Measurements from ENCODE around the gene FOXL1. TPM values are rescaled to one million over a fixed set of nuclear protein-coding genes. Genes with fewer than 3 reads are reported as not detected.

The FOXL1 gene
- polyA plus RNA-seq, 2 donors, result 0.08 to 0.11 TPM

DNA sequence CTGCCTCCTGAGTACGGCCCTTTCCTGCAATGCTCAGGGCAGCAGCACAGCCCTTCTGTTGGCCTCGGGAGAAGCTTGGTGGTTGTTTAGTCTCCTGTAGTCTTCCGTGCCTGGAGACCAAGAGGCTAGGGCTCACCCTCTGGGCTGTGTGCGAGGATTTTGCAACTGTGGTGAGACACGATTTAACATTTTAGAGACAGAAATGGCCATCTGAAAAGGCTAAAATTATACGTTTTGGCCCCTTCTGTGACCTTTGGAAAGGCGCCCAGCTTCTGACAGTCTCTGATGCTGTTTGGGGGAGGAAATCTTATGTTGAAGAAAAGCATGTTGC, 33.1 kb downstream of the FOXL1 start:
- no peaks in the 10 kb centered on the region for H3K36me3 ChIP-seq (ENCODE audit: control insufficient read depth in 2 of 2, insufficient read depth in 2 of 2, low read length in 1 of 2)
- H3K27me3 ChIP-seq (ENCODE audit: control insufficient read depth in 1 of 2, insufficient read depth in 2 of 2, low read length in 2 of 2), result no peaks in the 10 kb centered on the region
- H3K4me3 ChIP-seq (ENCODE audit: low read depth in 1 of 2, low read length in 2 of 2), result no peak overlapping the region
- no peaks in the 10 kb centered on the region for H3K9me3 ChIP-seq (ENCODE audit: control insufficient read depth in 2 of 2, insufficient read depth in 1 of 2, low read depth in 1 of 2, low read length in 1 of 2)
- WGBS, 2 donors, result 54 to 67% methylated on average over 7 of the region's 7 CpGs
- no peak overlapping the region for H3K27ac ChIP-seq (ENCODE audit: low read depth in 2 of 2, low read length in 1 of 2)
- no peaks in the 10 kb centered on the region for H3K4me1 ChIP-seq (ENCODE audit: control insufficient read depth in 2 of 2, insufficient read depth in 2 of 2, low read length in 1 of 2)

DNA sequence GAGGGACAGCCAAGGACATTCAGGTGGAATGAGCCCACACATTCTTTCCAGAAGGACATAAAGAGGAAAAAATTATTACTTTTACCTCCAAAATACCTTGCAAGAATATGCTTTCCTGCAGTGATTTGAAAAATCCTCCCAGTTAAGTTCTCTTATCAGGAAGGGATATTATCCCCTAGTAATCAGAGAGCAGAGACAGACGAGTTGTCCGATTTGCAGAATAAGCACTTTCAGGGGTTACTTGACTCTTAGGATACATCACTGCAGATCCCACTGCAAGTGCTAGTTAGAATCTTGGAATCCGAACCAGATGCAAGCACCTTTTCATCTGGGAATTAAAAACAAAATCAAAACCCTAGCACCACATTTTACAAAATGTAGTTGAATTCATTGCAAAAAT, 33.6 kb downstream of the FOXL1 start:
- Histone ChIP-seq H3K4me1 (ENCODE audit: control insufficient read depth in 2 of 2, insufficient read depth in 2 of 2, low read length in 1 of 2) (no peaks in the 10 kb centered on the region), H3K27ac (ENCODE audit: low read depth in 2 of 2, low read length in 1 of 2) (no peak overlapping the region), H3K9me3 (ENCODE audit: control insufficient read depth in 2 of 2, insufficient read depth in 1 of 2, low read depth in 1 of 2, low read length in 1 of 2) (no peaks in the 10 kb centered on the region), H3K36me3 (ENCODE audit: control insufficient read depth in 2 of 2, insufficient read depth in 2 of 2, low read length in 1 of 2) (no peaks in the 10 kb centered on the region), H3K4me3 (ENCODE audit: low read depth in 1 of 2, low read length in 2 of 2) (no peak overlapping the region), H3K27me3 (ENCODE audit: control insufficient read depth in 1 of 2, insufficient read depth in 2 of 2, low read length in 2 of 2) (no peaks in the 10 kb centered on the region)
- 78 to 84% methylated on average over 3 of the region's 3 CpGs for WGBS, 2 donors

DNA sequence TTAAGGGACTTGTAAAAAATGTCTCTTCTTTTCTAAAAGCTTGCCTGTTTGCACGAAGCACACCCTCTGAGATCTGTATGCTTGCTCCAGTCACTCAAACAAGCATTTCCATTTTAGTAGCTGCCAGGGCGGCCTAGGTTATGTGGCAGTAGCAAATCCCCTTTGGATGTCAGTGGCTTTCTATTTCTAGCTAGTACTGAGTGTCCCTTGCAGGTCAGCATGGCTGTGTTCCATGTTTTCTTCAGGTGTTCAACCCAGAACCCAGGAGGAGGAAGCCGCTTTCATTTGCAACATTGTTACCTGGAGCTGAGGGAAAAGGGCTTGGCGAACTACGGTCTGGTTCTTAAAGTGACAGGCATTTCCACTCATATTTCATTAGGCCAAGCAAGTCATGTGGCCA, 36.4 kb downstream of the FOXL1 start:
- 57 to 62% methylated on average over 5 of the region's 5 CpGs for WGBS, 2 donors
- no peak overlapping the region for H3K27ac ChIP-seq (ENCODE audit: low read depth in 2 of 2, low read length in 1 of 2)

DNA sequence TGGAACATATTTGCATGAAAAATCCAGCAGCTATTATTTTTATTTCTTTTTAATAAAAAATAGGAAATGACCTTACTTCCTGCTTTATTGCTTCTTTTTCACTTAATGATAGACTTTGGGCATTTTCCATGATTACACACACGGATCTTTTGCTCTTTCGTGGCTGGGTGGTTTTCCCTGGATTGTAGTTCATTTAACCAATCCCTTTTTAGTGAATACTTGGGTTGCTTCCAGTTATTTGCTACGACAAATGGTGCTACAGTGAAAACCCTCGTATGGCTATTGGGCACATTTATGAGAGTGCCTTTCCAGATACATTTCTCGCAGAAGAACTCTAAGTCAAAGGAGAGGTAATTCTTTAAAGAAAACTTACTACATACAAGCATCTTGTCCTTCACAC, 38.6 kb downstream of the FOXL1 start:
- 51 to 60% methylated on average over 5 of the region's 5 CpGs for WGBS, 2 donors
- no peaks in the 10 kb centered on the region for H3K4me1 ChIP-seq (ENCODE audit: control insufficient read depth in 2 of 2, insufficient read depth in 2 of 2, low read length in 1 of 2)
- no peaks in the 10 kb centered on the region for H3K36me3 ChIP-seq (ENCODE audit: control insufficient read depth in 2 of 2, insufficient read depth in 2 of 2, low read length in 1 of 2)
- H3K27me3 ChIP-seq (ENCODE audit: control insufficient read depth in 1 of 2, insufficient read depth in 2 of 2, low read length in 2 of 2), result no peaks in the 10 kb centered on the region
- H3K27ac ChIP-seq (ENCODE audit: low read depth in 2 of 2, low read length in 1 of 2), result no peak overlapping the region
- H3K9me3 ChIP-seq (ENCODE audit: control insufficient read depth in 2 of 2, insufficient read depth in 1 of 2, low read depth in 1 of 2, low read length in 1 of 2), result no peaks in the 10 kb centered on the region
- H3K4me3 ChIP-seq (ENCODE audit: low read depth in 1 of 2, low read length in 2 of 2), result no peak overlapping the region

More for the DNA sequence above, 36.4 kb downstream of the FOXL1 start:
- H3K36me3 ChIP-seq (ENCODE audit: control insufficient read depth in 2 of 2, insufficient read depth in 2 of 2, low read length in 1 of 2), result no peaks in the 10 kb centered on the region
- H3K4me3 ChIP-seq (ENCODE audit: low read depth in 1 of 2, low read length in 2 of 2), result no peak overlapping the region
- H3K4me1 ChIP-seq (ENCODE audit: control insufficient read depth in 2 of 2, insufficient read depth in 2 of 2, low read length in 1 of 2), result no peaks in the 10 kb centered on the region
- H3K27me3 ChIP-seq (ENCODE audit: control insufficient read depth in 1 of 2, insufficient read depth in 2 of 2, low read length in 2 of 2), result no peaks in the 10 kb centered on the region
- H3K9me3 ChIP-seq (ENCODE audit: control insufficient read depth in 2 of 2, insufficient read depth in 1 of 2, low read depth in 1 of 2, low read length in 1 of 2), result no peaks in the 10 kb centered on the region

DNA sequence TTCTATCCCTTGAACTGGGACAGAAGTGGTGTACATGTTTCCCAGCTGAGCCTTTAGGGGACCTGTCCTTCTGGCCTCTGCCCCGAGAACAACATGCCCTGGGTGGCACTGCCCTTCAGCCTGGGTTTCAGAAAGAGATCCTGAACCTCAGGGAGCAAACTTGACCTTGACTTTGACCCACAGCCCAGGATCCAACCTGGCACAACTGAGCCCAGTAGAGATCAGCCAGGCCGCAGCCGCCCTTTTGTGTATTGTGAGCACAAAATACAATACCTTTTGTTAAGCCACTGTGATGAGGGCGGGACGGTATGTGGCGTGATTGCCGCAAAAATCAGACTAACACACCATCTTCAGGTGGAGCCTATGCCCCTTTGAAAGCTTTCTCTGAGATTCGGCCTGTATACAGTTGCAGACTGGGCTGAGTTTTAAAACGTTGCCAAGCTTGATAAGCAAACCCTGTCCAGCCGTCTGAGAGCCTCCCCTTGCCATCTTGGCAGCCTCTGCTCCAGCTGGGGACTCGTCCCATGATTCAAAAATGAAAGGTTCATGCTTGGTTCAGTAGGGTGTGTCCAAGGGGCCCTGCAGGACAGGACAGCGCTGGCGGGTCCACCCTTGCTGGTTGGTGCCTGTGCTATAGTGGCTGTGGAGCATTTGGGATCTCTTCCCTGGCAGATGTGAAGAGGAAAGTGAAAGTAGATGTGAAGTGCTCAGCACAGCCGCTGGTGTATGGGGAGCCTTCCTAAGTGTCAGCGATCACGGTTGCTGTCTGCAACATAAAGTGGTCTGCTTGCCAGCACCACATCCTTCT, 40.3 kb downstream of the FOXL1 start:
- no peak overlapping the region for H3K4me3 ChIP-seq (ENCODE audit: low read depth in 1 of 2, low read length in 2 of 2)
- no peaks in the 10 kb centered on the region for H3K27me3 ChIP-seq (ENCODE audit: control insufficient read depth in 1 of 2, insufficient read depth in 2 of 2, low read length in 2 of 2)
- 73 to 74% methylated on average over 16 of the region's 16 CpGs for WGBS, 2 donors
- H3K4me1 ChIP-seq (ENCODE audit: control insufficient read depth in 2 of 2, insufficient read depth in 2 of 2, low read length in 1 of 2), result no peaks in the 10 kb centered on the region
- H3K9me3 ChIP-seq (ENCODE audit: control insufficient read depth in 2 of 2, insufficient read depth in 1 of 2, low read depth in 1 of 2, low read length in 1 of 2), result no peaks in the 10 kb centered on the region
- no peak overlapping the region for H3K27ac ChIP-seq (ENCODE audit: low read depth in 2 of 2, low read length in 1 of 2)
- no peaks in the 10 kb centered on the region for H3K36me3 ChIP-seq (ENCODE audit: control insufficient read depth in 2 of 2, insufficient read depth in 2 of 2, low read length in 1 of 2)

GRCh38 chr16:86619239-86619794, 41.0 kb downstream of the FOXL1 start:
- WGBS, 2 donors, result 88 to 89% methylated on average over 23 of the region's 23 CpGs
- H3K27ac ChIP-seq (ENCODE audit: low read depth in 2 of 2, low read length in 1 of 2), result no peak overlapping the region
- no peaks in the 10 kb centered on the region for H3K4me1 ChIP-seq (ENCODE audit: control insufficient read depth in 2 of 2, insufficient read depth in 2 of 2, low read length in 1 of 2)
- no peak overlapping the region for H3K4me3 ChIP-seq (ENCODE audit: low read depth in 1 of 2, low read length in 2 of 2)
- H3K36me3 ChIP-seq (ENCODE audit: control insufficient read depth in 2 of 2, insufficient read depth in 2 of 2, low read length in 1 of 2), result no peaks in the 10 kb centered on the region
- no peaks in the 10 kb centered on the region for H3K9me3 ChIP-seq (ENCODE audit: control insufficient read depth in 2 of 2, insufficient read depth in 1 of 2, low read depth in 1 of 2, low read length in 1 of 2)
- no peaks in the 10 kb centered on the region for H3K27me3 ChIP-seq (ENCODE audit: control insufficient read depth in 1 of 2, insufficient read depth in 2 of 2, low read length in 2 of 2)

DNA sequence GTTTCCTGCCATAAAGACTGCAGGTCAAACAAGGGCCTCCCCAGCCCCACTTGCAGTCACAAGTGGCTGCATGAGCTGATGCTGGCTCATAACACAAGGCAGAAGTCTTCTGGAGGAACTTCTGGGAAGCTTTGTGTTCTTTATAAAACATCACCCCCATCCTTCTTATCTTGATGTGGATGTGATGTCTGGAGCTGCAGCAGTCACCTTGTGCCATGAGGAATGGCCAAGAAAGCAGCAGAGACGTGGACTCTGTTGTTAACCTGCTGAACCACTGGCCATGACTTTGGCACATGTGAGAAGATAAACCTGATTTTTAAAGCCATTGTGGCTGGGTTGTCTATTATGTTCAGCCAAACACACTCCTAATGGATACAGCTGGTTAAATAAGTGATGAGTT, 41.8 kb downstream of the FOXL1 start:
- Histone ChIP-seq H3K9me3 (ENCODE audit: control insufficient read depth in 2 of 2, insufficient read depth in 1 of 2, low read depth in 1 of 2, low read length in 1 of 2) (no peaks in the 10 kb centered on the region), H3K27me3 (ENCODE audit: control insufficient read depth in 1 of 2, insufficient read depth in 2 of 2, low read length in 2 of 2) (no peaks in the 10 kb centered on the region), H3K27ac (ENCODE audit: low read depth in 2 of 2, low read length in 1 of 2) (no peak overlapping the region), H3K4me1 (ENCODE audit: control insufficient read depth in 2 of 2, insufficient read depth in 2 of 2, low read length in 1 of 2) (no peaks in the 10 kb centered on the region), H3K36me3 (ENCODE audit: control insufficient read depth in 2 of 2, insufficient read depth in 2 of 2, low read length in 1 of 2) (no peaks in the 10 kb centered on the region), H3K4me3 (ENCODE audit: low read depth in 1 of 2, low read length in 2 of 2) (no peak overlapping the region)
- WGBS, 2 donors, result 60 to 67% methylated on average over 1 of the region's 1 CpG

DNA sequence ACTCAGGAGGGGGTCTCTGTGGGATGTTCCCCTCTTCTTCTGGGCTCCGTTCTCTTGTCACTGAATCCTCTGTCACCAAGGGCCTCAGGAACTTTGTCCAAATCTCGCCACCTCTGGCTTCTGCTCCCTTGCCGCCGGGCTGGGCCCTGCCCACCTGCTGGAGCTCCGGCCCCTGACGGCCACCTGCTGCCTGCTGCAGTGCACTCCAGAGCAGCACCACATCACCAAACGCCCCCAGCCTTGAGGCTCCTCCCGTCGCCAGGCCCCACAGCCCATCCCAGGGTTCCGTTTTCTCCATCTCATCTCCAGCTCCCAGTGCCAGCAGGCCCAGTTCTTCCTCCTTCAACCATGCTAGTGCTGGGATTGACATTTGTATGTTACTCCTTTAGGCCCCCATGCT, 43.6 kb downstream of the FOXL1 start:
- H3K4me3 ChIP-seq (ENCODE audit: low read depth in 1 of 2, low read length in 2 of 2), result no peak overlapping the region
- WGBS, 2 donors, result 89 to 92% methylated on average over 10 of the region's 10 CpGs
- H3K36me3 ChIP-seq (ENCODE audit: control insufficient read depth in 2 of 2, insufficient read depth in 2 of 2, low read length in 1 of 2), result no peaks in the 10 kb centered on the region
- H3K9me3 ChIP-seq (ENCODE audit: control insufficient read depth in 2 of 2, insufficient read depth in 1 of 2, low read depth in 1 of 2, low read length in 1 of 2), result no peaks in the 10 kb centered on the region
- H3K27me3 ChIP-seq (ENCODE audit: control insufficient read depth in 1 of 2, insufficient read depth in 2 of 2, low read length in 2 of 2), result no peaks in the 10 kb centered on the region
- H3K27ac ChIP-seq (ENCODE audit: low read depth in 2 of 2, low read length in 1 of 2), result no peak overlapping the region
- no peaks in the 10 kb centered on the region for H3K4me1 ChIP-seq (ENCODE audit: control insufficient read depth in 2 of 2, insufficient read depth in 2 of 2, low read length in 1 of 2)

DNA sequence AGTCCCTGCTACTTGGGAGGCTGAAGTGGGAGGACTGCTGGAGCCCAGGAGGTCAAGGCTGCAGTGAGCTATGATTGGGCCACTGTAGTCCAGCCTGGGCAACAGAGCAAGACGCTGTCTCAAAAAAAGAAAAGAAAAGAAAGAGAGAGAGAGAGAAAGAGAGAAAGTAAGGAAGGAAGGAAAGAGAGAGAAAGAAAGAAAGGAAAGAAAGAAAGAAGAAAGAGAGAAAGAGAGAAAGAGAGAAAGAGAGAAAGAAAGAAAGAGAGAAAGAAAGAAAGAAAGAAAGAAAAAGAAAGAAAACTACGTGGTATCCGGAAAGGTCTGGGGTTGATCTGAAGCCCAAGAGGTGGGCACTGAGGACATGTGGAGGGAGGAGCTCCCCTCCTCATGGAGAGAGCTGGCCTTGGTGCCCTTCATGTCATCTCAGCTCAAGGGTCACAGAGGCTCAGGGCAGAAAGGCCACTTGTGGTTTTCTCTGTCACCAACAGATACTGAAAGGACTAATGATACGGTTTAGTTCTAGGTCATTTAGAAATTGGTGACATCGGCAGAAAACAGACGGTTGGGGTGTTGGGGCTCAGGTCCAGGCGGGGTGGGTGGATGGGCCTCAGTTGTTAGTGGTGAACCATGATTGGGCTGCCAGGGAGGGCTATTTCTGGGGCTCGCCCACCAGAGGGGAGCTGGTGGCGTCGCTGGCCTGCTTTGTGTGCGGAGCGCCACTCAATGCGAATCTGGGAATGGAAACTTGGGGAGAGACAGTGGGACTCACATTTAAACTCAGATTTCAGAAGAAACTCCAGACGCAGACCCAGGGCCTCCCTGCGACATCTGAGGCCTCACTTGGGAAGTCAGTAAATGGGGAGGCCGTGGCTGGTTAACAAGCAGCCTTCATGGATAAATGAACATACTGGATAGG, 44.6 kb downstream of the FOXL1 start:
- whole genome bisulfite sequencing, 2 donors, result 92 to 94% methylated on average over 16 of the region's 16 CpGs
- Histone ChIP-seq H3K36me3 (ENCODE audit: control insufficient read depth in 2 of 2, insufficient read depth in 2 of 2, low read length in 1 of 2) (no peaks in the 10 kb centered on the region), H3K27ac (ENCODE audit: low read depth in 2 of 2, low read length in 1 of 2) (no peak overlapping the region), H3K4me1 (ENCODE audit: control insufficient read depth in 2 of 2, insufficient read depth in 2 of 2, low read length in 1 of 2) (no peaks in the 10 kb centered on the region), H3K4me3 (ENCODE audit: low read depth in 1 of 2, low read length in 2 of 2) (no peak overlapping the region), H3K27me3 (ENCODE audit: control insufficient read depth in 1 of 2, insufficient read depth in 2 of 2, low read length in 2 of 2) (no peaks in the 10 kb centered on the region), H3K9me3 (ENCODE audit: control insufficient read depth in 2 of 2, insufficient read depth in 1 of 2, low read depth in 1 of 2, low read length in 1 of 2) (no peaks in the 10 kb centered on the region)

Measured in esophagus (tissue), 2 donors.